Colonic mucosa (tissue), 4 donors: ENCODE data around the gene WDR89. TPM values are rescaled to one million over a fixed set of nuclear protein-coding genes. Genes with fewer than 3 reads are reported as not detected.

Source experiments
- DNase-seq: peaks from one replicate; pipeline ENCODE4 v3.0.0-alpha.2; 2020
- H3K27ac ChIP-seq: fragments of 200-600 bp; one replicate; pipeline ENCODE4 v1.8.0; 2021
- H3K27me3 ChIP-seq: fragments of 200-600 bp; one replicate; pipeline ENCODE4 v1.8.0; 2021
- H3K36me3 ChIP-seq: fragments of 200-600 bp; one replicate; pipeline ENCODE4 v1.8.0; 2021
- H3K4me1 ChIP-seq: fragments of 200-600 bp; one replicate; pipeline ENCODE4 v1.8.0; 2021; ENCODE audit warnings: mild to moderate bottlenecking
- H3K4me3 ChIP-seq: fragments of 200-600 bp; one replicate; pipeline ENCODE4 v1.8.0; 2021
- H3K9ac ChIP-seq, 2 donors: one replicate each; pipeline ENCODE4 v1.7.0; 2013; ENCODE audit warnings: control low read depth in 2 of 2, low read depth in 2 of 2, low read length in 2 of 2
- H3K9me3 ChIP-seq: fragments of 200-600 bp; one replicate; pipeline ENCODE4 v1.8.0; 2021
- intact Hi-C: fragments of 100-400 bp; cut with DNase I; formaldehyde crosslinking; loops from one replicate; pipeline ENCODE4 v1.14.1; 2022
- total RNA-seq, 2 donors: library from RNA; stranded (reverse); fragmentation: NEBNext Ultra II Directional in 1 of 2; extraction: Animal tissue kit (Norgen Biotek cat#: 25700) in 1 of 2; gene quantifications; one replicate each; pipeline ENCODE4 v1.2.1, GENCODE V29; 2021
- TF ChIP-seq, protein P1 (sequence below): fragments of 200-600 bp; IDR thresholded peaks from one replicate; pipeline ENCODE4 v1.8.0; 2022; ENCODE audit warnings: antibody characterized with exemption, mild to moderate bottlenecking
- donor health status: healthy.
- donor health status: DM: no; HTN: no; CAD: no.
- donor health status: DM: no; HTN: no; CAD: no.

The WDR89 gene
- total RNA-seq, 2 donors from 2014 or later = 7.9 to 12.0 TPM

DNA sequence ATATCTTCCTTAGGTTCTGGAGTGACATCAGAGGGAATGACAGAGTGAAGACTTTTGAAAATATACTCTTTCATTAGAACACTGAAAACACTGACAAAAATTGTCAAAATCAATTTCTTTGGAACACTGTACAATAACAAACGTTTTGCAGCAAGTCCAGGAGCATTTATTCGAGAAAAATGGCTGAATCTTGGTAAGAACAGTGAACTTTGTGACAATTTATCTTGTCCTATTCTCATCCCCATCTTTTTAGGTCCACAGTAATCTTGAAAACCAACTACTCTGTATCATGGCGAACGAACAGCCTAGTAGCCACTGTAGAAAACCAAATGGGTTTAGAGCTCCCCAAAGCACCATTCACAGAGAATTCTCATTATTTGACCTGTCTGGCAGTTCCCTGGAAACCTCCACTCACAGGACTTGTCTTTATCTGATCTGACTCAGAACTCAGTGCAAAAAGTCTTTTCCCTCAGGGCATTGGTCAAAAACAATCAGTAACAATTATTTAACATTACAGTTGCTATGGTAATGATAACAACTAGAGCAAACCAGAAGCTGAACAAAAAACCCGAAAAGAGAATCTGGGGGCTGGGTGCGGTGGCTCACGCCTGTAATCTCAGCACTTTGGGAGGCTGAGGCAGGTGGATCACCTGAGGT lies 78.2 kb downstream of the WDR89 start:
- Histone ChIP-seq H3K4me3 (no peak overlapping the region), H3K4me1 (no peaks in the 10 kb centered on the region), H3K9ac (no peak overlapping the region), H3K27ac (no peak overlapping the region), H3K27me3 (no peaks in the 10 kb centered on the region), H3K9me3 (no peaks in the 10 kb centered on the region), H3K36me3 (no peaks in the 10 kb centered on the region)
- TF ChIP-seq, protein P1, sequence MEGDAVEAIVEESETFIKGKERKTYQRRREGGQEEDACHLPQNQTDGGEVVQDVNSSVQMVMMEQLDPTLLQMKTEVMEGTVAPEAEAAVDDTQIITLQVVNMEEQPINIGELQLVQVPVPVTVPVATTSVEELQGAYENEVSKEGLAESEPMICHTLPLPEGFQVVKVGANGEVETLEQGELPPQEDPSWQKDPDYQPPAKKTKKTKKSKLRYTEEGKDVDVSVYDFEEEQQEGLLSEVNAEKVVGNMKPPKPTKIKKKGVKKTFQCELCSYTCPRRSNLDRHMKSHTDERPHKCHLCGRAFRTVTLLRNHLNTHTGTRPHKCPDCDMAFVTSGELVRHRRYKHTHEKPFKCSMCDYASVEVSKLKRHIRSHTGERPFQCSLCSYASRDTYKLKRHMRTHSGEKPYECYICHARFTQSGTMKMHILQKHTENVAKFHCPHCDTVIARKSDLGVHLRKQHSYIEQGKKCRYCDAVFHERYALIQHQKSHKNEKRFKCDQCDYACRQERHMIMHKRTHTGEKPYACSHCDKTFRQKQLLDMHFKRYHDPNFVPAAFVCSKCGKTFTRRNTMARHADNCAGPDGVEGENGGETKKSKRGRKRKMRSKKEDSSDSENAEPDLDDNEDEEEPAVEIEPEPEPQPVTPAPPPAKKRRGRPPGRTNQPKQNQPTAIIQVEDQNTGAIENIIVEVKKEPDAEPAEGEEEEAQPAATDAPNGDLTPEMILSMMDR = no peak
- intact Hi-C loops = no loop called here
- DNase-seq = no peak

DNA sequence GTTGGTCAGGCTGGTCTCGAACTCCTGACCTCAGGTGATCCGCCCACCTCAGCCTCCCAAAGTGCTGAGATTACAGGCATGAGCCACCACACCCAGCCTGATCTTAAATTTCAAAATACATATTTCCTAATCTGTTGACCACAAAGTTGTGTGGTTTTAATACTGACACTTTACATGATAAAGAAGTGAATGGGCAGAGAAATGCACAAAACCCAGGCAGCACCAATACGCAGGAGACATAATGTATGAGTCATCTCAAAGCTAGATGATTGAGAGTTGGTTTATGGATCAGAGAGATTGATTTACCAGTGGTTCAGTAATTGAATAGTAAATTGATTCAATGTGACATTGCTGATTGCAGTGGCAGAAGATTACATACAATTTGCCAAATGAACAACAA lies 79.3 kb downstream of the WDR89 start:
- DNase-seq = no peak
- TF ChIP-seq, protein P1 = no peak
- H3K27ac ChIP-seq = no peak overlapping the region
- H3K9ac ChIP-seq = no peak overlapping the region
- H3K4me1 ChIP-seq = no peaks in the 10 kb centered on the region
- no peaks in the 10 kb centered on the region for H3K9me3 ChIP-seq
- no peak overlapping the region for H3K4me3 ChIP-seq
- no peaks in the 10 kb centered on the region for H3K27me3 ChIP-seq
- intact Hi-C loops = no loop called here
- H3K36me3 ChIP-seq = no peaks in the 10 kb centered on the region

DNA sequence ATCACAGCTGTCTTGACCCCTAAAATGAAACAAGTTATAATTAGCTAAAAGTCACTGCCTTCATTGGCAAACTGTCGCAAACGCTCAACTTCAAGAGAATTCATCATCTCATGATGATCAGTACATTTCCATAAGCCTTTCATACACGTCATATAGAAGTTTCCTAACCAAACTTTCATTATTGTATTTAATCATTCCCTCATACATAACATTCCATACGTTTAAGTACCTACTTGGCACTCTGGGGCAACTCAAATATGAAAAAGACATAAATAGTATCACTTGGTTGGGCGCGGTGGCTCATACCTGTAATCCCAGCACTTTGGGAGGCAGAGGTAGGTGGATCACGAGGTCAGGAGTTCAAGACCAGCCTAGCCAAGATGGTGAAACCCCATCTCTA lies 86.1 kb downstream of the WDR89 start:
- intact Hi-C loops = no loop called here
- Histone ChIP-seq H3K4me3 (no peak overlapping the region), H3K9ac (no peak overlapping the region), H3K9me3 (no peaks in the 10 kb centered on the region), H3K27me3 (no peaks in the 10 kb centered on the region), H3K36me3 (no peaks in the 10 kb centered on the region), H3K4me1 (no peaks in the 10 kb centered on the region), H3K27ac (no peak overlapping the region)
- TF ChIP-seq, protein P1 = no peak
- DNase-seq = no peak

DNA sequence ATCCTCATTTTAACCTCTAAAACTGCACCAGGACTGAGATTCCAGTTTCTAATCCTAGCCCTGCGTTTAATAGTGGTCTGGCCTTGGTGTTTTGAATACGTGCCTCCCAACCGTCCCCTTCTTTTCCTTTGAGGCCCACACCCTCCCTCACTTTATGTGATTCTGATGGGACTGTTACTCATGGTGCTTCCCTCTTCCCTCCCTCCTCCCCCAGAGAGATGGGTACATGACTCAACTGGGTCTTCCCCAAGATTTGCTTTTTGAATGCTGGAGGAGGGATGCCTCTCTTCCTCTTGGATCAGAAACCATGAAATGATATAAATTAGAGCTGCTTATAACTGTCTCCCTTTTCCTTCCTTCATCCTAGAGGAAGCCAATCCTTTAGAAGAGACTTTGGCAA lies 90.3 kb downstream of the WDR89 start:
- Histone ChIP-seq H3K27ac (no peak overlapping the region), H3K4me1 (no peaks in the 10 kb centered on the region), H3K9ac (no peak overlapping the region), H3K27me3 (no peaks in the 10 kb centered on the region), H3K36me3 (no peaks in the 10 kb centered on the region), H3K4me3 (no peak overlapping the region), H3K9me3 (no peaks in the 10 kb centered on the region)
- intact Hi-C loops = no loop called here
- no peak for DNase-seq
- TF ChIP-seq, protein P1 = no peak

DNA sequence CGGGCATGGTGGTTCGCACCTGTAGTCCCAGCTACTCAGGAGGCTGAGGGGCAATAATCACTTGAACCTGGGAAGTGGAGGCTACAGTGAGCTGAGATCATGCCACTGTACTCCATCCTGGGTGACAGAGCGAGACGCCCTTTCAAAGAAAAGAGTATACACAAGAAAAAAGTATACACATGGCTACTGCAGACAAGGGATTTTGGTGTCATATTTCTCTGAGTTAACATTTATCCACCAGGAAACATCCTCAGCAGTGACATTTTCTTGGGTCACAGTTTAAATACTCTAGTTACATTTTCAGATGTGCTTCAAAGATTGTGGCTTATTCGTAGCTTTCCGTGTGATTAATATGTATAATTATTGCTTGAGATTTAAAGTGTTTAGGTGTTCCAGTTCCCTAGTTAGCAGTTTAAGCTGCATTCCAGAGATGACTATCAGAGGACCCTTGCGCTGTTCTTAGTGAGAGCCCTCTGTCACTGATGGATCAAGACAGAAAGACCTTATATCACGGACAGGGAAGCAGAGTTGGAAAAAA lies 93.8 kb downstream of the WDR89 start:
- intact Hi-C loops = no loop called here
- DNase-seq = no peak
- Histone ChIP-seq H3K27ac (no peak overlapping the region), H3K36me3 (no peaks in the 10 kb centered on the region), H3K4me1 (no peaks in the 10 kb centered on the region), H3K4me3 (no peak overlapping the region), H3K9me3 (no peaks in the 10 kb centered on the region), H3K27me3 (no peaks in the 10 kb centered on the region), H3K9ac (no peak overlapping the region)
- TF ChIP-seq, protein P1 = no peak

Other genes starting within 250 kb of the WDR89 start
- gene PPP2R5E, start 98.5 kb downstream of the WDR89 start, total RNA-seq = 10 to 100 TPM; 58.0 to 62.7 TPM
- gene SGPP1, start 86.2 kb upstream of the WDR89 start, total RNA-seq = 10 to 100 TPM; 10.5 to 20.0 TPM
- 100 to 1,000 TPM; 147 to 153 TPM for gene SYNE2, start 211.1 kb upstream of the WDR89 start, total RNA-seq